Fibroblast of skin of left biceps (primary cell): ENCODE results near the gene CES4A.

Experiments
- DNase-seq, 2 experiments: peaks; one replicate each; pipeline ENCODE4 v3.0.0-alpha.2; 2013; ENCODE audit warnings: low read depth in 2 of 2

CES4A gene

GRCh38 chr16:67053767-67054334 lies 65.5 kb downstream of the CES4A start:
- no peak for DNase-seq

GRCh38 chr16:67054901-67055300 lies 66.5 kb downstream of the CES4A start:
- DNase-seq = no peak

GRCh38 chr16:67055712-67056487 lies 67.5 kb downstream of the CES4A start:
- DNase-seq = peak; percentile 83 to 88
